HUES6 (cell line): ENCODE results near the gene ACVR1.

Source experiments
- H3K27ac ChIP-seq: 2 replicates; pipeline ENCODE4 v1.7.0; 2013; ENCODE audit warnings: low read depth, mild to moderate bottlenecking, low read length, inconsistent platforms
- H3K27me3 ChIP-seq: 2 replicates; pipeline ENCODE4 v1.6.1; 2013; ENCODE audit warnings: low read length; ENCODE audit not compliant: control insufficient read depth, insufficient read depth
- H3K36me3 ChIP-seq: 2 replicates; pipeline ENCODE4 v1.6.1; 2013; ENCODE audit warnings: low read length; ENCODE audit not compliant: control insufficient read depth, insufficient read depth
- H3K4me1 ChIP-seq: 2 replicates; pipeline ENCODE4 v1.6.1; 2013; ENCODE audit warnings: low read length; ENCODE audit not compliant: control insufficient read depth, insufficient read depth
- H3K4me3 ChIP-seq: 2 replicates; pipeline ENCODE4 v1.5.1; 2013; ENCODE audit warnings: low read depth, low read length
- H3K9ac ChIP-seq: one replicate; pipeline ENCODE4 v1.6.1; 2013; ENCODE audit warnings: mild to moderate bottlenecking, low read length
- H3K9me3 ChIP-seq: 2 replicates; pipeline ENCODE4 v1.6.1; 2013; ENCODE audit warnings: low read depth, low read length; ENCODE audit not compliant: control insufficient read depth, insufficient read depth

ACVR1 gene

DNA sequence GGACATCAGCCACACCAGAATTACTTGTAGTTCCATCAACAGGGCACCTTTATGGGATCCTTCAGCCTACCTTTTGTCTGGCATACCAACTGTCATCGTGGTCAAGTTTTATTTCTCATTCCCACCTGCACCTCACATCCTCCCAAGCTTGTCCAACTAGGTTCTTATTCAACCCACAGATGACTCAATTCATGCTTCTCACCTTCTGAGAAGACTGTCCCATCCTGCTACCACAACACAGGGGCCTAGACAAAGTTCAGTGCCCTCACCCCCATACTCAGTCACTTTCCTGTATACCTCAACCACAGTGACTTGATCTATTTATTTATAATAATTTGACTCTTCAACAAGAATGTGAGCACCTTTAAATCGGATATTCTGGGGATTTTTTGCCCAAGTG, 133.1 kb downstream of the ACVR1 start:
- H3K9me3 ChIP-seq = no peaks in the 10 kb centered on the region
- H3K4me1 ChIP-seq = no peaks in the 10 kb centered on the region
- H3K9ac ChIP-seq = no peak overlapping the region
- H3K36me3 ChIP-seq = peaks cover 8% of the 10 kb centered on the region; the same call in 1 of the 2 replicates
- no peak overlapping the region for H3K27ac ChIP-seq
- H3K27me3 ChIP-seq = no peaks in the 10 kb centered on the region
- no peak overlapping the region for H3K4me3 ChIP-seq

DNA sequence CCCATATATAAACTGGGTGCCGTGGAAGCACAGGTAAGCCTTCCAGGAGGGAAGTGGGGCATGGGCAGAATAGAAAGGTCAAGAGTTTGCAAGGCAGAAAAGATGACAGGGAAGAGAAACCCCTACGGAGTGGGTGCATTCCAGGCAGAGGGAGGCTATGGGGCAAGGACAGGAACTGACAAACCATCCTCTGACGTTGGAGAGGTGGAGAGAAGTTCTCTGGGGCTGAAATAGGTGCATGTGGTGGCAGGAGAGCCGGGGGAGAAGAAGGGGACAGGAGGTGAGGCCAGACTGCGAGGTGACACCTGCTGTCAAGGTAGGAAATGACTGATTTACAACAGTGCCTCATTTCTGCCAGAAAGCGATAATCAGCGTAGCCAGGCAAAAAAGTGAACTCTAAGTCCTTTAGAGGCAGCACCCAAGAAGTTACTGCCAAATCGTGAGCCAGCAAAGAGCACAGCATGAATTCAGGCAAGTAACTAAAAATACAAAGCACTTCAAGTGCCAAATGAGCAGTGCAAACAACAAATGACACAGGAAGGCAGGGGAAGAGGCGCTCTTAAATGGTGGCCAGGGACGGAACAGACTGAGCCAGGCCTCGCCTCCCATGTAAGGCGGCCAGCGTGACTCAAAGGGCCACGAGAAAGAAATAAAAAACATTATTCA, 134.2 kb downstream of the ACVR1 start:
- Histone ChIP-seq H3K27me3 (no peaks in the 10 kb centered on the region), H3K36me3 (peaks cover 18% of the 10 kb centered on the region), H3K4me3 (no peak overlapping the region), H3K9ac (no peak overlapping the region), H3K9me3 (no peaks in the 10 kb centered on the region), H3K4me1 (no peaks in the 10 kb centered on the region), H3K27ac (no peak overlapping the region)

DNA sequence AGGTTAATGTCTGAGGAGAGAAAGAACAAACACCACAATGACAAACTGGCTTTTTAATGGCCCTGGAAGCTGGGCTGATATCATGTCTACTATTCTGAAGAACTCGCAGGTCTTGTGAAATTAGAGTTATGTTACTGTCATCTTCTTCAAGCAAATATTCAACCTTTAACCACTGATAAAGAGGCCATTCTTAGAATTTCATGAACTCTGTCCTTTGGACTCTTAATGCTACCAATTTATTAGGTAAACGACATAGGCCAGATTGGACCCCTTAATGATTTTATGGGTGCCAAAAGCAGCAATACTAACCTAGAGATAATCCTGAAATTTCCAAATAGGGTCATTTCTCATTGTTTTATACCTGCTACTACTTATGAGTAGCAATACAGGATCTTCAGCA, 138.5 kb downstream of the ACVR1 start:
- Histone ChIP-seq H3K4me1 (no peaks in the 10 kb centered on the region), H3K27ac (no peak overlapping the region), H3K36me3 (peaks cover 38% of the 10 kb centered on the region), H3K9ac (no peak overlapping the region), H3K9me3 (no peaks in the 10 kb centered on the region), H3K4me3 (no peak overlapping the region), H3K27me3 (no peaks in the 10 kb centered on the region)

DNA sequence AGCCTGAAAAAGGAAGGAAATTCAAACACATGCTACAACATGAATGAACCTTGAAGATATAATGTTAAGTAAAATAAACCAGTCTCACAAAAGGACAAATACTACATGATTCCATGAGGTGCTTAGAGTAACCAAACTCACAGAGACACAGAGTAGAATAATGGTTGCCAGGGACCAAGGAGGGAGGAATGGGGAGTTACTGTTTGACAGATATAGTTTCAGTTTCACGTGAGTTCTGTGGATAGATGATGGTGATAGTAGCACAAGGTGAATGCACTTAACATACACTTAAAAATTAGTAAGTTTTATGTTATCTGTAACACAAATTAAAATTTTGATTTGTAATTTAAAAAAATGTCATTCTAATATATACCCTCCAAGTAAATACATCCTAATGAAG, 140.6 kb downstream of the ACVR1 start:
- Histone ChIP-seq H3K9me3 (no peaks in the 10 kb centered on the region), H3K36me3 (peaks cover 38% of the 10 kb centered on the region), H3K9ac (no peak overlapping the region), H3K4me1 (no peaks in the 10 kb centered on the region), H3K4me3 (no peak overlapping the region), H3K27me3 (no peaks in the 10 kb centered on the region), H3K27ac (no peak overlapping the region)

DNA sequence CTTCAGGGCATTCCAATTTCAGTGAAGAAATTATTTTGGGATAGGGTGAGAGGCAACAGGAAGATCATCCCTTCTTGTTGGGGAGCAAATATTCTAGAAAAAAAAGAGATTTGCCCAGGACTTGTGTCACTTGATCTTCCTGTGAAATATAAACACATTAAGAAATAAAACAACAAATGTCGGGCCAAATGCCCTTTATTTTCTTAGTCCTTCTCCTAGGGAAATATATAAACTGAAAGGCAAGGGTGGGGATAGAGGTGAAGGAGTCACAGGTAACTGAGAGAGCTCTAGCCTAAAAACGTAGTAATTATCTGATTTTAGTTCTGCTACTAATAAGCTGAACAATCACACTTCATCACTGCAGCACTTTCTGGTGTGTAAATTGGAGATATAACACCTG, 142.9 kb downstream of the ACVR1 start:
- H3K27ac ChIP-seq = no peak overlapping the region
- no peak overlapping the region for H3K9ac ChIP-seq
- H3K27me3 ChIP-seq = no peaks in the 10 kb centered on the region
- H3K9me3 ChIP-seq = no peaks in the 10 kb centered on the region
- H3K4me1 ChIP-seq = no peaks in the 10 kb centered on the region
- H3K4me3 ChIP-seq = no peak overlapping the region
- peaks cover 34% of the 10 kb centered on the region for H3K36me3 ChIP-seq

DNA sequence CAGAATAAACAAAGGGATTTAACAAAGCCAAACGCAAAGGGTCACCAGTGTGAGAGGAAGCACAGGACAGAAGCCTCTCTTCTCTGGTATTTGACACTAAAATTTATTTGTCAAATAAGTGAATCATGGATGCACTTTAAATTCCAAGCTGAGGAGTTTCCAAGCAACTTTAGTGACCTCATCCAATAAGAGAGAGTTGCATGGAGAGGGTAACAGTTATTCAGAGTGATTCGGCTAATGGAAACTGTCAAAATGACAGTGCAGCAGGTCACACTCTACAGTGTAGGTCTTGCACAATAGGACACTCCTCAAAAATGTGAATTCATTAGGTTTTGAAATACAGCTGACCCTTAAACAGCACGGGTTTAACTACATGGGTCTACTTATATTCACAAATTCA, 143.5 kb downstream of the ACVR1 start:
- H3K9me3 ChIP-seq = no peaks in the 10 kb centered on the region
- H3K27me3 ChIP-seq = no peaks in the 10 kb centered on the region
- peaks cover 28% of the 10 kb centered on the region for H3K36me3 ChIP-seq
- no peaks in the 10 kb centered on the region for H3K4me1 ChIP-seq
- no peak overlapping the region for H3K9ac ChIP-seq
- no peak overlapping the region for H3K27ac ChIP-seq
- H3K4me3 ChIP-seq = no peak overlapping the region

DNA sequence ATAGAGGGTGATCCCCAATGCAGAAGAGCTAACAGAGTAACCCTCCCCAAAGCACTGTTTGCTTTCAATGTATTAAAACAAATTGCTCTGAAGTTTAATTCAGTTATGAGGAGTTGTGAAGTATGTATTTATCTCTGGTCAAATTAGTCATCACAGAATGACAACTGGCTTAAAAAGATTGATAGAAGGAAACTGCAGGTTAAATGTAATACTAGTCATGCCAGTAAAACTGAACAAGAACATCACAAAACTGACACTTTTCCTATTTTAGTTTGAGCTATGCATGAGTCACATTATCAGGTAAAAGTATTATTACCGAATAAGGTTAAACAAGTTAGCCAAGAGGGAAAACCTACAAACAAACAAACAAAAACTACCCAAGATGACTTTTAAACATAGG, 148.4 kb downstream of the ACVR1 start:
- no peak overlapping the region for H3K27ac ChIP-seq
- no peak overlapping the region for H3K9ac ChIP-seq
- no peaks in the 10 kb centered on the region for H3K27me3 ChIP-seq
- H3K36me3 ChIP-seq = 0 out of 2 replicates have a peak, but pooled peaks cover 3% of the 10 kb centered on the region
- H3K4me3 ChIP-seq = no peak overlapping the region
- H3K9me3 ChIP-seq = peaks cover 10% of the 10 kb centered on the region
- no peaks in the 10 kb centered on the region for H3K4me1 ChIP-seq

DNA sequence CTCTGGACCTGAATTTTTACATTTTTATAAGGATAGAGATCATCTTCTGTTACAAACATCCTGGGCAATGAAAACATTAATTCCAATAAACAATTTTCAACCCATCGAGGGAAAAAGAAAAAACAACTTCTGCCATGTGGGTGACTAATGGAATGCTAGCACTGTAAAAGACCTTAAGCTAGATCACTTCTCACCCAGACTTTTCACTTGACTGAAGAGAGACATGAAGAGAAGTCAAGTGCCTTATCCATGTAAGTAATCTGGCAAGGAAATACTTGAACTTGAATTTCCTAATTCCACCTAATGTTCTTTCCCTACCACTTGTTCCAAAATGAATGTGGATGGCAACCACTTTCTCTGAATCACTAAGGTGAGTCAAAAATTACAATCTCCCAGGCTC, 149.2 kb downstream of the ACVR1 start:
- Histone ChIP-seq H3K4me1 (no peaks in the 10 kb centered on the region), H3K4me3 (no peak overlapping the region), H3K36me3 (0 out of 2 replicates have a peak, but pooled peaks cover 5% of the 10 kb centered on the region), H3K9ac (no peak overlapping the region), H3K27me3 (no peaks in the 10 kb centered on the region), H3K9me3 (peaks cover 14% of the 10 kb centered on the region), H3K27ac (no peak overlapping the region)

DNA sequence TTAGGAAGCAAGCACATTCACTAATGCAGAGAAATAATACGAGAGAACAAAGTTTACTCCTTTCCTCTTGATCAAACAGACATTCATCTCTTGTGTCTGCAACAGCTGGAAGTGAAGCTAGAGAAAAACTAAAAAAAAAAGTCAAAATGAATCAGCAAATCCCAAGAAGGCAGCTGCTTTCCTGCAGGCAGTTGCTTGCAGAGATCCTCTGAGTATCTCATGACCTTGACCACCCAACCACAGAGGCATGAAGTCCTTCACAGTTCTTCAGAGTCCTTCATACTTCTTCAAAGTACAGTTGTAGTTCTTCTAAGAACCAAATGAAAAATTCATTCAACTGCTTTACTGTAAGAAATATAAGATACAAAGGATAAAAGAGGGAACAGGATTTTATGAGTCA, 150.3 kb downstream of the ACVR1 start:
- H3K27me3 ChIP-seq = no peaks in the 10 kb centered on the region
- peaks cover 16% of the 10 kb centered on the region for H3K9me3 ChIP-seq
- no peak overlapping the region; the same call in 1 of the 2 replicates for H3K27ac ChIP-seq
- no peak overlapping the region for H3K9ac ChIP-seq
- H3K36me3 ChIP-seq = 0 out of 2 replicates have a peak, but pooled peaks cover 5% of the 10 kb centered on the region
- H3K4me1 ChIP-seq = no peaks in the 10 kb centered on the region
- no peak overlapping the region for H3K4me3 ChIP-seq

DNA sequence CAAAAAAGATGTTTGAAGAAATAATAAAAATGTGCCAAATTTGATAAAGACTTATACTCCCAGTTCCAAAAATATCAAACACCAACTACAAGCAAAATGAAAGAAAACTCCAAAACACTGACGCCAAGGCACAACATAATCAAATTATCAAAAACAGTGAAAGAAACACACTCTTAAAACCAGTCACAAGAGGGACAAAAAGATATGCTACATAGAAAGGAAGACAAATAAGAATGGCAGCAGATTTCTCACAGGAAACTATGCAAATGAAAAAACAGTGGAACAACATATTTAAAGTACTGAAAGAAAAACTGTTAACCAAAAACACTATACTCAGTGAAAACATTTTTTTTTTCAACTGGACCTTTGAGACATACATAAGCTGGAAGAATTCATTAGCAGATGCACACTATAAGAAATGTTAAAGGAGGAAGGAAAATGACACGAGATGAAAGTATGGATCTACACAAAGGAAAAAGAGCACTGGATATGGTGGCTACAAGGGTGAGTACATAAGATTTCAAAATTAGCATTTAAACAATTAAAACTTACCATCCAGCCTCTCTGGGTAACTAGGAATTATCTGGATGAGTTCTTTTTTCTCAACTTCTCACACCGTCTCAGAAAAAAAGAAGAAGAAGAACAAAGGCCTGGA, 153.4 kb downstream of the ACVR1 start:
- Histone ChIP-seq H3K4me3 (no peak overlapping the region), H3K4me1 (no peaks in the 10 kb centered on the region), H3K27ac (no peak overlapping the region), H3K36me3 (0 out of 2 replicates have a peak, but pooled peaks cover 5% of the 10 kb centered on the region), H3K9ac (no peak overlapping the region), H3K9me3 (peaks cover 16% of the 10 kb centered on the region), H3K27me3 (no peaks in the 10 kb centered on the region)

DNA sequence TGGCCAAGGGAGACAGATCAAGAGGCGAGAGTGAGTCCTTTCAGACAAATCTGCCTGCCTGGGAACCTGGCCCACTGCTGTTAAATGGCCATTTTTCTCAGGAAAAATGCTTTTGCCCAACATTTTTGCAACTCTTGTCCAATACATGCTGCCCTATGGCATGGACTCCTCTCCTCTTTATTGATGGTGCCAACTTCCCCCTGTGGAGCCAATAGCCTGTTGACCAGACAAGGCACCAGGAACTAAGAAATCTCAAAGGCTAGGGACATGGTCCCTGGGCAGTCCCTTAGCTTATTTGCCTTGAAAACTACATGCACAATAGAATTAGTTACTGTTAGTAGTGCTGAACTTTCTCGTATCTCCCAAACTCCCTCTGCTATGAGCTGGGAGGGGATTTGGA, 155.6 kb downstream of the ACVR1 start:
- no peak overlapping the region for H3K27ac ChIP-seq
- no peaks in the 10 kb centered on the region for H3K4me1 ChIP-seq
- no peaks in the 10 kb centered on the region for H3K27me3 ChIP-seq
- H3K9me3 ChIP-seq = peaks cover 16% of the 10 kb centered on the region
- H3K9ac ChIP-seq = no peak overlapping the region
- H3K36me3 ChIP-seq = peaks cover 10% of the 10 kb centered on the region; the same call in 1 of the 2 replicates
- no peak overlapping the region for H3K4me3 ChIP-seq
